CD4-positive, alpha-beta T cell (primary cell): ENCODE measurements around the gene CTSC. TPM values are rescaled to one million over a fixed set of nuclear protein-coding genes. Genes with fewer than 3 reads are reported as not detected.
A peak's percentile ranks its signal among the peaks of the same experiment; 100 is the strongest.

Experiments
- ATAC-seq: fragments of 200-7000 bp; cut with Tn5 transposase; one replicate; pipeline ENCODE4 v1.10.0; 2022; ENCODE audit warnings: mild to moderate bottlenecking; ENCODE audit not compliant: poor library complexity
- CTCF ChIA-PET: fragments of 350-600 bp; sonication (Branson Sonifier 250); formaldehyde crosslinking; loops from one replicate; lab custom pipeline; 2021; ENCODE audit warnings: antibody characterized with exemption, inconsistent platforms; lab: Charles Lee
- POLR2A ChIA-PET: fragments of 350-600 bp; sonication (Branson Sonifier 250); formaldehyde crosslinking; loops from one replicate; lab custom pipeline; 2021; ENCODE audit warnings: antibody characterized with exemption, inconsistent platforms; lab: Charles Lee
- DNase-seq, 14 experiments: peaks; one replicate each; pipeline ENCODE4 v3.0.0-alpha.2; 2013 to 2020; ENCODE audit warnings: mixed read lengths in 2 of 14
- H3K27ac ChIP-seq, 2 donors: one replicate each; pipeline versions ENCODE4 v1.5.1 to v1.7.0; 2013; ENCODE audit warnings: low read length in 2 of 2, low read depth in 1 of 2, mild to moderate bottlenecking in 1 of 2
- H3K27me3 ChIP-seq, 2 experiments: 1 replicate in 1 of 2; 2 replicates in 1 of 2; pipeline versions ENCODE4 v1.6.1 to v1.7.0; 2013; ENCODE audit warnings: low read length in 2 of 2, control low read depth in 1 of 2, mild to moderate bottlenecking in 1 of 2, moderate library complexity in 1 of 2; ENCODE audit not compliant: insufficient read depth in 2 of 2, control insufficient read depth in 1 of 2
- H3K36me3 ChIP-seq: one replicate; pipeline ENCODE4 v1.6.1; 2013; ENCODE audit warnings: low read length, control low read depth; ENCODE audit not compliant: insufficient read depth
- H3K4me1 ChIP-seq: one replicate; pipeline ENCODE4 v1.6.1; 2013; ENCODE audit warnings: low read length, control low read depth; ENCODE audit not compliant: insufficient read depth
- H3K4me3 ChIP-seq: one replicate; pipeline ENCODE4 v1.5.1; 2013; ENCODE audit warnings: mild to moderate bottlenecking, low read length, moderate library complexity
- H3K9me3 ChIP-seq, 2 experiments: 1 replicate in 1 of 2; 2 replicates in 1 of 2; pipeline versions ENCODE4 v1.6.1 to v1.7.0; 2013; ENCODE audit warnings: low read length in 2 of 2, mild to moderate bottlenecking in 2 of 2, control low read depth in 1 of 2, moderate library complexity in 1 of 2; ENCODE audit not compliant: control insufficient read depth in 1 of 2, insufficient read depth in 1 of 2
- H3K27ac Mint-ChIP-seq: one replicate; pipeline ENCODE4 v1.8.0; 2020; ENCODE audit warnings: mixed read lengths
- H3K27me3 Mint-ChIP-seq: one replicate; pipeline ENCODE4 v1.8.0; 2021; ENCODE audit warnings: mixed read lengths
- H3K36me3 Mint-ChIP-seq: one replicate; pipeline ENCODE4 v1.8.0; 2021; ENCODE audit warnings: low read depth, mixed read lengths
- H3K4me1 Mint-ChIP-seq: one replicate; pipeline ENCODE4 v1.8.0; 2021; ENCODE audit warnings: low read depth, mixed read lengths
- H3K4me3 Mint-ChIP-seq: one replicate; pipeline ENCODE4 v1.8.0; 2020; ENCODE audit warnings: mild to moderate bottlenecking, mixed read lengths
- H3K9me3 Mint-ChIP-seq: one replicate; pipeline ENCODE4 v1.8.0; 2020; ENCODE audit warnings: mixed read lengths
- intact Hi-C, 2 experiments: fragments of 100-400 bp; cut with DNase I in 1 of 2; cut with micrococcal nuclease in 1 of 2; formaldehyde crosslinking; loops; one replicate each; pipeline versions ENCODE4 v1.15.1 to v1.9.0; 2023 to 2025; cut with DNase I, micrococcal nuclease
- total RNA-seq, 174 experiments: library from RNA in 2 of 174; stranded (reverse) in 2 of 174; gene quantifications; one replicate each; pipeline ENCODE4 v1.2.3 and lab custom pipeline; 2021 to 2026
- TF ChIP-seq, protein P1 (sequence below): fragments of 200-600 bp; IDR thresholded peaks from one replicate; pipeline ENCODE4 v1.8.0; 2022; ENCODE audit warnings: antibody characterized with exemption, mild to moderate bottlenecking

Gene CTSC
- total RNA-seq, 2 experiments from 2014 or later: 28.5 to 32.6 TPM

DNA sequence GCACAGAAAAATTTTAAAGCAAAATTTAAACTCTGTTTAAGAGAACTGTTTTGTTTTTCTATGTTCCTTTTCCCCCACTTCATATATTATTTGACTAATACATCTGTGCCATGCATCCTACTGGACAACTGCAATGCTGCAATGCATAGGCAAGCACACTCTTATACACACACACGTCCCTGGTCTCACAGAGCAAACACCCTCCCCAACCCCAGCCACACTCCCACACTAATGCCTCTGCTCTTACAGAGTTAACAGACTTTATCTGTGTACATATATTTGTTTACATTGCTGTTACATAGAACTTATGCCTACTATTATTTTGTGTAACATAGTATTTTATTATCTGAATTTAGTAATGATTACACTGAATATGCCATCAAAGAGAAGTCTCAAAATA lies 25.5 kb upstream of the CTSC start:
- Mint-ChIP-seq H3K4me3 (no peak overlapping the region), H3K4me1 (peaks cover 43% of the 10 kb centered on the region), H3K36me3 (no peaks in the 10 kb centered on the region), H3K27ac (no peak overlapping the region), H3K9me3 (no peaks in the 10 kb centered on the region), H3K27me3 (no peaks in the 10 kb centered on the region)
- H3K4me1 ChIP-seq: peaks cover 8% of the 10 kb centered on the region
- H3K9me3 ChIP-seq: no peaks in the 10 kb centered on the region
- TF ChIP-seq, protein P1, sequence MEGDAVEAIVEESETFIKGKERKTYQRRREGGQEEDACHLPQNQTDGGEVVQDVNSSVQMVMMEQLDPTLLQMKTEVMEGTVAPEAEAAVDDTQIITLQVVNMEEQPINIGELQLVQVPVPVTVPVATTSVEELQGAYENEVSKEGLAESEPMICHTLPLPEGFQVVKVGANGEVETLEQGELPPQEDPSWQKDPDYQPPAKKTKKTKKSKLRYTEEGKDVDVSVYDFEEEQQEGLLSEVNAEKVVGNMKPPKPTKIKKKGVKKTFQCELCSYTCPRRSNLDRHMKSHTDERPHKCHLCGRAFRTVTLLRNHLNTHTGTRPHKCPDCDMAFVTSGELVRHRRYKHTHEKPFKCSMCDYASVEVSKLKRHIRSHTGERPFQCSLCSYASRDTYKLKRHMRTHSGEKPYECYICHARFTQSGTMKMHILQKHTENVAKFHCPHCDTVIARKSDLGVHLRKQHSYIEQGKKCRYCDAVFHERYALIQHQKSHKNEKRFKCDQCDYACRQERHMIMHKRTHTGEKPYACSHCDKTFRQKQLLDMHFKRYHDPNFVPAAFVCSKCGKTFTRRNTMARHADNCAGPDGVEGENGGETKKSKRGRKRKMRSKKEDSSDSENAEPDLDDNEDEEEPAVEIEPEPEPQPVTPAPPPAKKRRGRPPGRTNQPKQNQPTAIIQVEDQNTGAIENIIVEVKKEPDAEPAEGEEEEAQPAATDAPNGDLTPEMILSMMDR: no peak
- no peaks in the 10 kb centered on the region for H3K27me3 ChIP-seq
- ChIA-PET POLR2A (no interaction called here), CTCF (no interaction called here)
- no peaks in the 10 kb centered on the region for H3K36me3 ChIP-seq
- intact Hi-C loops: loop anchor here in 1 of 2 experiments (5.0 kb wide), 1 partner anchor 44 kb away; no protein-coding TSS in a partner anchor
- H3K27ac ChIP-seq: no peak overlapping the region
- no peak overlapping the region for H3K4me3 ChIP-seq
- no peak for ATAC-seq
- no peak for DNase-seq

GRCh38 chr11:88360141-88360540 lies 22.6 kb upstream of the CTSC start:
- ATAC-seq (no peak), DNase-seq (no peak)
- H3K27ac ChIP-seq: no peak overlapping the region
- POLR2A ChIA-PET: interaction anchor here (0.7 to 2.4 kb wide), 2 partner anchors 22 to 31 kb away, joined by 3 to 23 read pairs; partner anchors contain the start of gene CTSC
- no peaks in the 10 kb centered on the region for H3K36me3 ChIP-seq
- no peak overlapping the region for H3K4me3 ChIP-seq
- no peaks in the 10 kb centered on the region for H3K36me3 Mint-ChIP-seq
- H3K4me1 ChIP-seq: peaks cover 11% of the 10 kb centered on the region
- TF ChIP-seq, protein P1: no peak
- H3K27ac Mint-ChIP-seq: peak overlapping the region; percentile 29
- intact Hi-C loops: loop anchor here in 1 of 2 experiments (5.0 kb wide), 1 partner anchor 47 kb away; no protein-coding TSS in a partner anchor
- peaks cover 45% of the 10 kb centered on the region for H3K4me1 Mint-ChIP-seq
- no peaks in the 10 kb centered on the region for H3K27me3 Mint-ChIP-seq
- H3K9me3 Mint-ChIP-seq: no peaks in the 10 kb centered on the region
- H3K9me3 ChIP-seq: no peaks in the 10 kb centered on the region
- no peaks in the 10 kb centered on the region for H3K27me3 ChIP-seq
- CTCF ChIA-PET: no interaction called here
- H3K4me3 Mint-ChIP-seq: no peak overlapping the region

GRCh38 chr11:88359541-88359940 lies 22.0 kb upstream of the CTSC start:
- DNase-seq: peak in 3 of 14 experiments; percentile 30 to 46 (median 38)

More at GRCh38 chr11:88359541-88359940, 22.0 kb upstream of the CTSC start:
- Histone ChIP-seq H3K27me3 (no peaks in the 10 kb centered on the region), H3K4me3 (no peak overlapping the region), H3K36me3 (no peaks in the 10 kb centered on the region), H3K9me3 (no peaks in the 10 kb centered on the region), H3K4me1 (peaks cover 11% of the 10 kb centered on the region), H3K27ac (no peak overlapping the region)
- H3K27ac Mint-ChIP-seq: no peak overlapping the region
- no peaks in the 10 kb centered on the region for H3K36me3 Mint-ChIP-seq
- ATAC-seq: peak; percentile 66
- ChIA-PET CTCF (no interaction called here), POLR2A (interaction anchor here (2.4 kb wide), 1 partner anchor 22 kb away, joined by 23 read pairs; the partner anchor contains the start of gene CTSC)
- no peaks in the 10 kb centered on the region for H3K9me3 Mint-ChIP-seq
- intact Hi-C loops: loop anchor here in 1 of 2 experiments (10.0 kb wide), 1 partner anchor 55 kb away; no protein-coding TSS in a partner anchor
- peak overlapping the region; percentile 23 for H3K4me3 Mint-ChIP-seq
- H3K4me1 Mint-ChIP-seq: peaks cover 50% of the 10 kb centered on the region
- TF ChIP-seq, protein P1: no peak
- H3K27me3 Mint-ChIP-seq: no peaks in the 10 kb centered on the region
